ENCODE results near the gene KRT13.

Gene KRT13

DNA sequence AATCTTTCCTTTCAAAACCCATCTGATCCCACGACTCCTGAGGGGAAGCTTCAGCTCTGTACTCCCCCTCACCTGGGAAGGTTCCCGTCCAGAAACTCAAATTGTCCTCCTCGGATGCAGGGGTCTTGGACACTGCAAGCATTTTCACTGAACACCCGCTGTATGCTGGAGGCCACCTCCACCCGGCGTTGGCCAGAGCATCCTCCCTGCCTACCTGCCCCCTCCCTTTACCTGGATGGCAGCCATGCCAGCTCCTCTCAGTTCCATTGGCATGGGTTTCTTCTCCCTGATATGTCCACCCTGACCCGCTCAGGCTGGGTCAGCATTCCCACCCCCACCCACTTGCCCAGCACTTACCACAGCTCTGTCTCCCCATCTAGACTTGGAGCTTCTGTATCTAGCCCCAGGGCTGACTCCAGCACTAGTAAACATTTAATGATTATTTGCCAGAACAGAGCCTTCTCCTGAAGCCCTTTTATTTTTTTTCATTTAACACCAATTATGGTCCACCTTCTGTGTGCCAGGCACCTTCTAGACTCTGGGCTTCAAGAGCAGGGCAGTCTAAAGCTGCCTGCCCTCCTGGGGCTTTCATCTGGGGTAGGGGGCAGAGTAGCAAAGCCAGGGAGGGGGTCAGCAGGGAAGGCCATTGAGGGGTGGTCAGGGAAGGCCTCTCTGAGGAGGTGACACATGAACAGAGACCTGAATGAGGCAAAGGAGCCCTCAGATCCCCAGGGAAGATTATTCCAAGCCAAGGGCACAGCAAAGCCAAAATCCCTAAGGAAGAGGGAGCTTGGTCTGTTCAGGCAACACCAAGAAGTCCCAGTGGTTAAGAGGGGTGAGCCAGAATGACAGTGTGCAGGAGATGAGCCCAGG, 31.6 kb upstream of the KRT13 start:
- no peak for DNase-seq

- DNase-seq, result peak; percentile 75
These were observed 30.5 kb upstream of the KRT13 start for GRCh38 chr17:41535764-41536481.

GRCh38 chr17:41534899-41535546, 29.6 kb upstream of the KRT13 start:
- DNase-seq, result no peak

DNA sequence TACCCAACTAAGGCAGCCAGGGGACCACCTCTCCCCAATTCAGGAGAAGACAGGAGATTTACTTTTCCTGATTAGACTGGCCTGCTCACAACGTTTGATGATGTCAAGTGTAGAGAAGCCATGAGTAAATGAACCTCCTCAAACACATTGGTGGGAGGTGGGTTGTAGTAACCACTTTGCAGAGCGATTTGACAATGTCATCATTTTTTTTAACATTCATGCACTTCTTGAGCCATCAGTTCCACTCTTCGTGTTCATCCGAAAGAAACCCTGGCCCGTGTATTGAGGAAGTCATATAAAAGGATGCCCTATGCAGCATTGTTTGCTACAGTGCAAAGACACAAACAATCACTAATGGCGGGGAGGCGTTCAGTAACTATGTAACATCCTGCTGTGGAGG, 28.2 kb upstream of the KRT13 start:
- no peak for DNase-seq

DNA sequence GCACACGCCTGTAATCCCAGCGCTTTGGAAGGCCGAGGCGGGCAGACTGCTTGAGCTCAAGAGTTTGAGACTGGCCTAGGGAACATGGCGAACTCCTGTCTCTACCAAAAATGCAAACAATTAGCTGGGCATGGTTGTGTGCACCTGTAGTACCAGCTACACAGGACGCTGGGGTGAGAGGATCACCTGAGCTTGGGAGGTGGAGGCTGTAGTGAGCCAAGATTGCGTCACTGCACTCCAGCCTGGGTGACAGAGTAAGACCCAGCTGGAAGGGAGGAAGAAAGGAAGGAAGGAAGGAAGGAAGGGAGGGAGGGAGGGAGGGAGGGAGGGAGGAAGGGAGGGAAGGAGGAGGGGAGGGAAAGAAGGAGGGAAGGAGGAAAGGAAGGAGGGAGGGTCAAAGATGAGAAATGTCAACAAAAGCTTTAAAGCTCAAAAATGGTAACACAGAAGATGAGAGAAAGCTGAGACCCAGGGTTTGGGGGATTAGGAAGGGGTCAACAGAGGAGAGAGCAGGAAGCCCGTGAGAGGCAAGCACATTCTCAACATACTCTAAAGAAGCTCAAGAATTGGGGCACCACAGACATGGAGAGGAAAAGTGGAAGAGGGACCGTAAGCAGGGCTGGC, 27.6 kb upstream of the KRT13 start:
- peak; percentile 33 for DNase-seq

DNA sequence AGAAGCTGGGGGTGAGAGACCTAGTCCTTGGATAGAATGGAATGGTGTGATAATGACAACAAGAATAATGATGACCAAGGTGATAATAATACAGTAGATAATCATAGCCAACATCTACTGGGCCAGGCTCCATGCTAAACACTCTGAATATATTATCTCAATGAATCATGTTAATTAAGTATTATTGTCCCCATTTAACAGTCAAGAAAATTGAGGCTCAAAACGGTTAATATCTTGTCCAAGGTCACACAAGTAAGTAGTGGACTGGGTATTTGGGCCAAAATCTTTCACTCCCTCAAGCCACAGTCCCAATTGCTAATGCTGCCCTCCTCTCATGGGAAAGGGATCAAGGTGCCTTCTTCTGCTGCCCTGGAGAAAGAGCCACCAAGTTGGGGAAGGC, 26.6 kb upstream of the KRT13 start:
- no peak for DNase-seq

- DNase-seq, result peak; percentile 65
These were observed 24.9 kb upstream of the KRT13 start for GRCh38 chr17:41530062-41531048.

- DNase-seq, result peak; percentile 81
These were observed 24.1 kb upstream of the KRT13 start for GRCh38 chr17:41529491-41529915.

- peak; percentile 82 for DNase-seq
These were observed 23.5 kb upstream of the KRT13 start for GRCh38 chr17:41528959-41529353.

- DNase-seq, result peak; percentile 70
These were observed 21.9 kb upstream of the KRT13 start for GRCh38 chr17:41527063-41528023.

DNA sequence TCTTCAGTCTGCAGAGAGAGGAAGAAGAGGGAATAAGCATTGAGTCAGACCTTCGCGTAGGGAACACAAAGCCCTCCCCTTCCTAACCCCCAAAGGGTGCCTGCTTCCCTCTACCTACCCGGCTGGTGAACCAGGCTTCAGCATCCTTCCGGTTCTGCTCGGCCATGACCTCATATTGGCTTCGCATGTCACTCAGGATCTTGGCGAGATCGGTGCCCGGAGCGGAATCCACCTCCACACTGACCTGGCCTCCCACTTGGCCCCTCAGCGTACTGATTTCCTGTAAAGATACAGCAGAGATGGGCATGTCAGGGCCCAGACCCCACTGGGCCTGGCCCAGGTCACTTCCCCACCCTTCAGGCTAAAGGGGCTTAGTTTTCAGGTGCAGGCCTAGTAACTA, 18.8 kb upstream of the KRT13 start:
- no peak for DNase-seq

DNA sequence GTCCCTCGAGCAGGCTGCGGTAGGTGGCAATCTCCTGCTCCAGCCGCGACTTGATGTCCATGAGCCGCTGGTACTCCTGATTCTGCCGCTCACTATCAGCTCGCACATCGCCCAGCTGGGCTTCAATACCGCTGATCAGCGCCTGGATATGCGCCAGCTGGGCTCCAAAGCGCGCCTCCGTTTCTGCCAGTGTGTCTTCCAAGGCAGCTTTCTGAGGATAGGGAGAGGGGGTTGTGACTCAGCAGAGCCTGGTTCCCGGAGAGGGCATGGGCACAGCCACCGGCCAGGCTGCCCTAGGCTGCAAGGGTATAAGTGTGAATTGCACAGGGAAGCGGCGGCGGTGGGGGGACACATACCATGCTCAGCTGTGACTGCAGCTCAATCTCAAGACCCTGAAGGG, 18.4 kb upstream of the KRT13 start:
- DNase-seq, result peak; percentile 20

DNA sequence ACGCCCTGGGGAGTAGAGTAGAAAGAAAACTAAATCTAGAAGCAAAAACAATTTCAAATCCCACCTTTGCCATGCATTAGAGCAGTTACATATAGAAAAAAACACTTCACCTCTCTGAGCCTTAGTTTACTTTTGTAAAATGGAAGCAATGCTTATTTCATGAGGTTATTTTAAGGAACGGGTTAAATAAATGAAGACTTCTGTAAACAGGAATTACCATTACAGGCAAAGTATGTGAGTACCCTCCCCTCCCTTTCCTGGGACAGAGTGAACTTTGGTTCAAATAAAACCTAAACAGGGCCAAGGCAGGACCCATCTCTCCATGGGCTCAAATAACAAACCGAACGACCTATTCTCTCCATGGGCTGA, 17.8 kb upstream of the KRT13 start:
- no peak for DNase-seq

DNA sequence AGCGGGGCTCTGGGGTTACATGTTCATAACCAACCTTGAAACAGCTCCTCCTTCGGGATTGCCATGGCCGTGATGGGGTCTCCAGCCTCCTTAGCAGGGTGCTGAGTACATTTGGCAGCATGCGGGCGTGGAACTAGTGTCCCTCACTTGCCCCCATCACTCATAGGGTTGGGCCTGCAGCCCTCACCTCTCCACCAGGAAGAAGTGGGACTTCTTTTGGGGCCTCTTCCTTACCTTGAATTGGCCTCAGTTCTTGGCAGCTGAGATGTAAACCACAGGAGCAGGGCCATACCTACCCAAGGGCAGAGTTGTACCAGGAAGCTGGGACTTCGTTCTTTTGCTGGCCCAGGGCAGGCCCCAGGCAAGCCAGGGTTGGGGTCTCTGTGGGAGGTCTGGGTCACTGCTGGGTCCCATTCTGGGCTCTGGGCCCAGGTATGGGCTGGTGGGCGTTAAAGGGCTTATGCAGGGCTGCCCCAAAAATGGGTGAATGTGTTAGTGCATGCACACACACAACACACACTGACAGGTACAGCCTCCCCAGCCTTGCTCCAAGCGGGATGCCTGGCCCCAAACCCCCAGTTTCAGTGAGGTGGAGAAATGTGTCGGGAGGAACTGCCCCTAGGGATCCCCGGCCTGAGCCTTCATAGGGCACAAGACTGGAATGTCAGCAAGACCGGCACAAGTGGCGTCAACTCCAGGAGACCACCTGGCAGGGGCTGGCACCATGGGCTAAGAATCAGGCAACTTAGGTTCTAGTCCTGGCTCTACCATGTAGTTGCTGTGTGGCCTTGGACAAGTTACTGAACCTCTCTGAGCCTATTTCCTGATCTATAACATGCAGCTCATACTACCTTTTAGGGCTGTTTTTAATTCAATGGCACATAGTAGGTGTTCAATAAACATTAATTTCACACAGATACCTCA, 17.2 kb upstream of the KRT13 start:
- peak; percentile 46 for DNase-seq

GRCh38 chr17:41521574-41522261, 16.3 kb upstream of the KRT13 start:
- peak; percentile 92 for DNase-seq

DNA sequence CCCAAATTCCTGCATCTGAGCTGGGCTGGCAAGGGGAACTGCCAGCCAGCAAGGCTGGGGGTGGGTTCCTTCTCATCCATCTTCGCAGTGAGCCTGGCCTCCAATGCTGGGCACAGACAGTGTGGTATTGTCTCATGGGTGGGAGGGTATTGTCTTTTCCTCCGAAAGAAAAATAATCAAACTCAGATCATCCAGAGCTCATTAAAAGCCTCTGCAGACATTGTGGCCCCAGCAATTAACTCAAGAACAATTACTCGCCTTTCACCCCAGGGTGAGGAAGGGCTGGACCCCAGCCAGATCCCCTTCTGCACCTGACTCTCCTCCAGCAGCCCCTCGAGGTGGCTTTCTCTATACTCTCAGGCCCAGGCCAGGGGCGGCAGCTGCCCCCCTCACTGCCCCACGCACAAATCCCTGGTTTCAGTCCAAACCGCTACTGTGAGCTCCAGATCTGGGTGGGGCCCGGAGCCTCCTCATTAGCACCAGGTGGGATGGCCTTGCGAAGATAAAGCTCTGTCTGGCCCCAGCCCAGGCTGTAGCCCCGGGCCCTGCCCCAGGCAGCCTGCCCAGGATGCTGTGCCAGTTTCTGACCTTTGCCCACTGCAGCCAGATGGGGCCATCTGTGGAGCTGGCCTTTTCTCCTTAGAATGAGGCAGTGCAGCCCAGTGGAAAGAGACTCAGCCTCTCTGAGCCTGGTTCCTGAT, 15.6 kb upstream of the KRT13 start:
- DNase-seq, result peak; percentile 53

DNA sequence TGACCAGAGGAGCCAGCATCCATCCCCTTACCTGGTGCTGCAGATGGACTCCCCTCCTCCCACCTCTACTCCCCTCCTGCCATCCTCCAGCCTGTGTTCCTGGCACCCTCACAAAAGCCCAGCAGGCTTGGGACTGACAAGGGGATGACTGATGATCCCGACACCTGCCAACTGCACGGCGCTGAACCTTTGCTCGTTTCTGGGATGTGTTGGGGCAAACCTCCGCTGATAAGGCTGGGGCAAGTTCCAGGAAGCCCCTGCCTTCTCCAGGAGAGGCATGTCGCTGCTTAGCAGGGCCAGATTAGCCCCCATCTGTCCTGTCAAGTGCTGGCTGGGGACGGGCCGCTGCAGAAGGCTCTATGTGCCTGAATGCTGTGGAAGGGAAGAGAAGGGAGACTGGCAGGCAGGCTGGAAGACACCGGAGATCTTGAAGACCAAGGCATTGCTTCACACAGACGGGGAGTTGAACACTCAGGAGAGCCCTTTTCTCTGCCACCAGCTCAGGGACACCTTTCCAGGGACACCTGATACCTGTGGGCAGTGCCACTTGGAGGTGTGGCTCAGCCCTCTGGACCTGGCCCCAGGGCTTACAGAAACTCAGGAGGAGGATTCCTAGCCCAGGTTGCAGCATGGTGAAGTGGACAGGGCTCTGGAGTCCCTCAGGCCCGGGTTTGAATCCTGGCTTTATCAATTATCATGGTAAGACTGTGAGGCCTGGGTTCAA, 14.3 kb upstream of the KRT13 start:
- peak; percentile 50 for DNase-seq

Data from DMS53 (cell line).